H1 (cell line): ENCODE results near the gene MATN1.

Experiments
- CEBPB ChIP-seq: IDR thresholded peaks from 2 replicates; pipeline ENCODE4 v1.6.1; 2012; ENCODE audit warnings: low read depth, low read length
- CTCF ChIP-seq, 3 experiments: IDR thresholded peaks; 1 replicate in 2 of 3; 2 replicates in 1 of 3; pipeline versions ENCODE4 v1.5.1 to v1.6.1; 2011; ENCODE audit warnings: low read length in 3 of 3, mild to moderate bottlenecking in 3 of 3, inconsistent platforms in 2 of 3, low read depth in 1 of 3, moderate library complexity in 1 of 3; ENCODE audit not compliant: insufficient read depth in 1 of 3; ENCODE audit errors: control extremely low read depth in 1 of 3
- EP300 ChIP-seq, 2 experiments: IDR thresholded peaks; 1 replicate in 1 of 2; 2 replicates in 1 of 2; pipeline ENCODE4 v1.6.1; 2011 to 2012; ENCODE audit warnings: low read depth in 2 of 2, low read length in 2 of 2, mild to moderate bottlenecking in 2 of 2, borderline replicate concordance in 1 of 2, inconsistent platforms in 1 of 2, moderate library complexity in 1 of 2
- HDAC6 ChIP-seq: IDR thresholded peaks from one replicate; pipeline ENCODE4 v1.7.1; 2012; ENCODE audit warnings: low read depth, mild to moderate bottlenecking, inconsistent platforms, low read length, moderate library complexity
- JUN ChIP-seq: IDR thresholded peaks from 2 replicates; pipeline ENCODE4 v1.6.1; 2011; ENCODE audit warnings: low read depth, mild to moderate bottlenecking, improper control_type of control experiment, low read length
- POLR2A ChIP-seq, 2 experiments: IDR thresholded peaks; 1 replicate in 1 of 2; 2 replicates in 1 of 2; pipeline ENCODE4 v1.6.1; 2011; ENCODE audit warnings: low read depth in 2 of 2, low read length in 2 of 2, mild to moderate bottlenecking in 2 of 2; ENCODE audit errors: control extremely low read depth in 1 of 2
- RAD21 ChIP-seq, 2 experiments: IDR thresholded peaks in 1 of 2; conservative IDR thresholded peaks in 1 of 2; 2 replicates each; pipeline ENCODE4 v1.6.1; 2011; ENCODE audit warnings: low read depth in 2 of 2, low read length in 2 of 2, improper control_type of control experiment in 1 of 2, inconsistent platforms in 1 of 2, mild to moderate bottlenecking in 1 of 2, moderate library complexity in 1 of 2
- RBBP5 ChIP-seq: IDR thresholded peaks from 2 replicates; pipeline ENCODE4 v1.7.1; 2012; ENCODE audit warnings: low read depth, mild to moderate bottlenecking, inconsistent platforms, low read length, moderate library complexity, borderline replicate concordance
- RXRA ChIP-seq: IDR thresholded peaks from 2 replicates; pipeline ENCODE4 v1.6.1; 2011; ENCODE audit warnings: low read depth, mild to moderate bottlenecking, low read length, moderate library complexity; ENCODE audit not compliant: insufficient read depth
- USF2 ChIP-seq: IDR thresholded peaks from 2 replicates; pipeline ENCODE4 v1.6.1; 2011; ENCODE audit warnings: low read length, improper control_type of control experiment

DNA sequence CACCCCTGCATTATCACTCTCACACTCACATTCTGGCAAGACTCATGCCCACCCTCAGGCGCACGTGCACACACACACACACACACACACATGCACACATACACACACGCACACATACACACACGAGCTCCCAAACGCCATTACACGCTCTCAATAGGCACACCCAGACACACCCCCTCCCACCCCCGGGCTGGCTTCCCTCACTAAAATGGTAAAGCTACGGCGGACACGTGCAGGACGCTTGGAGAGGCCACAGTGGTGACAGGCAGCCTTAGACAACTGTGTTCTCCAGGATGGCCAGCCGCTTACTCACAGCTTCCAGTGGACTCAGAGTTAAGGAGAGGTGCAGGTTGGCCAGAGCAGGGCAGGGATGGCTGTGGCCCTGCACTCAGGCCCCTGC, 10.1 kb downstream of the MATN1 start:
- TF ChIP-seq JUN (no peak), RXRA (no peak), CTCF (IDR thresholded peaks at IDR 0.05; ENCODE audit: control extremely low read depth in 1 of 3, insufficient read depth in 1 of 3, low read depth in 1 of 3, low read length in 3 of 3) (no peak), POLR2A (IDR thresholded peaks at IDR 0.05; ENCODE audit: control extremely low read depth in 1 of 2, low read depth in 2 of 2, low read length in 2 of 2) (no peak), HDAC6 (no peak), CEBPB (no peak), RAD21 (IDR thresholded peaks at IDR 0.05 in 1 of 2, conservative IDR thresholded peaks at IDR 0.05 in 1 of 2; ENCODE audit: low read depth in 2 of 2, low read length in 2 of 2) (no peak), EP300 (IDR thresholded peaks at IDR 0.05; ENCODE audit: borderline replicate concordance in 1 of 2, low read depth in 2 of 2, low read length in 2 of 2) (no peak), USF2 (no peak), RBBP5 (no peak)
